GM23338 (cell line): ENCODE results near the gene INPPL1.

ENCODE experiments used
- POLR2AphosphoS5 ChIP-seq: IDR thresholded peaks from 2 replicates; pipeline ENCODE4 v1.6.1; 2016; ENCODE audit warnings: antibody characterized with exemption, low read depth
- TF ChIP-seq, protein P1 (sequence below), 2 experiments: fragments of 200-600 bp in 1 of 2; sonication (generic) in 1 of 2; conservative IDR thresholded peaks; 2 replicates each; pipeline versions ENCODE4 v1.5.1 to v1.6.1; 2016 to 2017; ENCODE audit warnings: antibody characterized with exemption in 2 of 2, low read depth in 2 of 2, mild to moderate bottlenecking in 2 of 2, moderate library complexity in 1 of 2

DNA sequence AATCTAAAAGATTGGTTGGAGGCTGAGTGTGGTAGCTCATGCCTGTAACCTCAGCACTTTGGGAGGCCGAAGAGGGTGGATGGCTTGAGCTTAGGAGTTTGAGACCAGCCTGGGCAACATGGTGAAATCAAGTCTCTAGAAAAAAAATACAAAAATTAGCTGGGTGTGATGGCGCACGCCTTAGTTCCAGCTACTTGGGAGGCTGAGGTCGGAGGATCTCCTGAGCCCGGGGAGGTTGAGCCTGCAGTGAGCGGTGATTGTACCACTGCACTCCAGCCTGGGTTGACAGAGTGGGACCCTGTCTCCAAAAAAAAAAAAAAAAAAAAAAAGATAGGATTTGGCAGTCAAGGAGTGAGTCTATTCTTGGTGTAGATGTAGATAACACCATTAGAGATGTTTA lies 22.0 kb upstream of the INPPL1 start:
- TF ChIP-seq, protein P1, sequence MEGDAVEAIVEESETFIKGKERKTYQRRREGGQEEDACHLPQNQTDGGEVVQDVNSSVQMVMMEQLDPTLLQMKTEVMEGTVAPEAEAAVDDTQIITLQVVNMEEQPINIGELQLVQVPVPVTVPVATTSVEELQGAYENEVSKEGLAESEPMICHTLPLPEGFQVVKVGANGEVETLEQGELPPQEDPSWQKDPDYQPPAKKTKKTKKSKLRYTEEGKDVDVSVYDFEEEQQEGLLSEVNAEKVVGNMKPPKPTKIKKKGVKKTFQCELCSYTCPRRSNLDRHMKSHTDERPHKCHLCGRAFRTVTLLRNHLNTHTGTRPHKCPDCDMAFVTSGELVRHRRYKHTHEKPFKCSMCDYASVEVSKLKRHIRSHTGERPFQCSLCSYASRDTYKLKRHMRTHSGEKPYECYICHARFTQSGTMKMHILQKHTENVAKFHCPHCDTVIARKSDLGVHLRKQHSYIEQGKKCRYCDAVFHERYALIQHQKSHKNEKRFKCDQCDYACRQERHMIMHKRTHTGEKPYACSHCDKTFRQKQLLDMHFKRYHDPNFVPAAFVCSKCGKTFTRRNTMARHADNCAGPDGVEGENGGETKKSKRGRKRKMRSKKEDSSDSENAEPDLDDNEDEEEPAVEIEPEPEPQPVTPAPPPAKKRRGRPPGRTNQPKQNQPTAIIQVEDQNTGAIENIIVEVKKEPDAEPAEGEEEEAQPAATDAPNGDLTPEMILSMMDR (conservative IDR thresholded peaks at IDR 0.05; ENCODE audit: low read depth in 2 of 2) = no peak
- TF ChIP-seq POLR2AphosphoS5 = no peak
